HG03159 (cell line): ENCODE results near the gene SUFU.

Experiments used
- ATAC-seq: cut with Tn5 transposase; IDR thresholded peaks from one replicate; pipeline ENCODE4 v1.9.1; 2021; ENCODE audit warnings: mild to moderate bottlenecking, moderate library complexity; ENCODE audit not compliant: unreplicated experiment

The SUFU gene

GRCh38 chr10:102546606-102547320 is 43.0 kb downstream of the SUFU start:
- no peak for ATAC-seq

DNA sequence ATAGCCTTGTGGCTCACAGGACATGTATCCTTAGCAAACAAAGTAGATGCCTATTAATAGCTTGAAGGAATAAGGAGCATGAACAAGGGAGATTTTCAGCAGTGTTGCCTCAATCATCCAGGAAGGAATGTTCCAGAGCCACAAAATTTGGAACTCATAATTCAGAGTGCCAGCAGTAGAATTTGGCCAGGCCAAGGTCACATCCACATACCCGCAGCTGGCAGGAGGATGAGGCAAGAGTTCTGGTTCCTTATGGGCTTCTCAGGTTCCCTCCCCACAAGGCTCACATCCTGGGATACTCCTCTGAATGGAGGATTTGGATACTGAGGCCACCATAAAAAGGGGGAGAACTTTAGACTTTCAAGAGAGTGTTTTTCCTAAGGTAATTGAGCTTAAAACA is 45.8 kb downstream of the SUFU start:
- no peak for ATAC-seq

DNA sequence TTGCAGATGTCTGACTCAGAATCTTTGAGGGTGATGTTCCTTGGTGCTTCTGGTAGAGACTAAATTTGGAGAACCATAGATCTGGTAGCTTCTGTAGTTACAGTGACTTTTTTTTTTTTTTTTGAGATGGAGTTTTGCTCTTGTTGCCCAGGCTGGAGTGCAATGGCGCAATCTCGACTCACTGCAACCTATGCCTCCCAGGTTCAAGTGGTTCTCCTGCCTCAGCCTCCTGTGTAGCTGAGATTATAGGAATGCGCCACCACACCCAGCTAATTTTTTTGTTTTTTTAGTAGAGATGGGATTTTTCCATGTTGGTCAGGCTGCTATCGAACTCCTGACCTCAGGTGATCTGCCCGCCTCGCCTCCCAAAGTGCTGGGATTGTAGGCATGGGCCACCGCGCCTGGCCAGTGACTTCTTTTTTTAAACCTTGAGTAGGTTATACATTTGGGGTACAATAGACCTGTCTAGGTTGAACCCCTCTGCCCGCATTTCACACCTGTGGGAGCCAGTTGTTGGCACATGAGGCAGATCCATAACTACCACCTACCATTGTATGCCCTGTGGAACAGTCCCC is 47.0 kb downstream of the SUFU start:
- no peak for ATAC-seq

DNA sequence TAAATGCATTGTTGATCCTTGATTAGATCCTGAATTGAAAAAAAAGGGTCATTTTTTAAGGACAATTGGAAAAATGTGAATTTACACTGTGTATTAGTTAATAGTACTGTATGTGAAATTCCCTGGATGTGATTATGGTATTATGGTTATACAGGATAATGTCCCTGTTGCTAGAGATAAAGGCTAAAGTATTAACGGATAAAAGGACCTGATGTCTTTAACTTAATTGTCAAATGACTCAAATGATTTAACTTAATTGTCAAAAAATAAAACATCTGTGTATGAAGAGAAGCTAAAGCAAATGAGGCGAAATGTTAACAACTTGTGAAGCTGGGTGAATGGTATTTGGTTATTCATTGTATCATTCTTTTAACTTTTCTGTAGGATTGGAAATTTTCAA is 48.8 kb downstream of the SUFU start:
- ATAC-seq, result no peak

DNA sequence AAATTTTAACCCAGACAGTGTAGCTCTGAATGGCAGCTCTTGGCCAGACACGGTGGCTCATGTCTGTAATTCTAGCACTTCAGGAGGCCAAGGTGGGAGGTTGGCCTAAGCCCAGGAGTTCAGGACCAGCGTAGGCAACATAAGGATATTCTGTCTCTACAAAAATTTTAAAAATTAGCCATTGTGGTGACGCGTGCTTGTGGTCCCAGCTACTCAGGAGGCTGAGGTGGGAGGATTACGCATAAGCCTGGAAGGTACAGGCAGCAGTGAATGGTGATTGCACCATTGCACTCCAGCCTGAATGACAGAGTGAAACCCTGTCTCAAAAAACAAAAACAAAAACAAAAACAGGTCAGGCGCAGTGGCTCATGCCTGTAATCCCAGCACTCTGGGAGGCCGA is 50.0 kb downstream of the SUFU start:
- no peak for ATAC-seq

DNA sequence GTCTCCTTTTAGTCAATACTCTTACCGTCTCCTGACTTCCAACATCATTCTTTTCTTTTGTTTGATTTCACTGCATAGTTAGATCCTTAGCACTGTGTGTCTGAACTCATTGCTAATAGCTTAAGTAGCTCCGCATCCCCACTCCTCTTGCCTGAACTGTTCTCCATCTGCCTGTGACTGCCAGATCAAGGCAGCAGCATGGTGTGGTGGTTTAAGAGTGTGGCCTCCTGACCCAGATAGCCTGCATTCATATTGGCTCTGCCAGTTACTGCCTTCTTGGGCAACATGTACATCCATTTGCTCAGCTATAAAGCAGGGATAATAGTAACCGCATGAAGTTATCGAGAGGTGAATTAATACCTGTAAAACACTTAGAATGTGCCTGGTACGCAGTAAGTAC is 50.8 kb downstream of the SUFU start:
- ATAC-seq, result no peak

DNA sequence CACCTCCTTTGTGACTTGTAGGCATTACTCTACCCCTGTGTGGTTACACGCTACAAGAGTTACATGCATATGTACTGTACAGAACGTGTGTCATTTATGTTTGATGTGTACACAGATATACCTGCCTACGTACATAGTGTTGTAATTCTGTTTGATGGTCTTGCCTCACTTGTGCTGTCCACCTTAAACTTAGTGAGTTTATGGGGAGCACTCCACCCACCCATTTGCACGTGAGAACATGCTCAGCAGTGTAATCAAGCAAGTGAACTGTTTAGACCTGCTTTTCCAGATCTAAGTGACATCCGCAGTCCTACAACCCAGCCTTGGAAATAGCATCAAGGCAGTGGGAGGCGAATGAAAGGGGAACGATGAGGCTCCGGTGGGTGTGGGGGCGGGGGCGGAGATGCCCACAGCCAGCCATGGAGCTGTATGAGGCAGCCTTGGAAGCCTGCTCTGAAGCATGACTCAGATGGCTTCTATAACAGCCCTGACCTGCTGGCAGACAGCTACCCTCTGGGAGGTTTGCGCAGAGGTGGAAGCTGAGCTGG is 52.1 kb downstream of the SUFU start:
- ATAC-seq, result no peak

- ATAC-seq, result no peak
Observed at GRCh38 chr10:102557569-102557968, 53.8 kb downstream of the SUFU start.

- ATAC-seq, result no peak
Observed at GRCh38 chr10:102559764-102560163, 56.0 kb downstream of the SUFU start.

DNA sequence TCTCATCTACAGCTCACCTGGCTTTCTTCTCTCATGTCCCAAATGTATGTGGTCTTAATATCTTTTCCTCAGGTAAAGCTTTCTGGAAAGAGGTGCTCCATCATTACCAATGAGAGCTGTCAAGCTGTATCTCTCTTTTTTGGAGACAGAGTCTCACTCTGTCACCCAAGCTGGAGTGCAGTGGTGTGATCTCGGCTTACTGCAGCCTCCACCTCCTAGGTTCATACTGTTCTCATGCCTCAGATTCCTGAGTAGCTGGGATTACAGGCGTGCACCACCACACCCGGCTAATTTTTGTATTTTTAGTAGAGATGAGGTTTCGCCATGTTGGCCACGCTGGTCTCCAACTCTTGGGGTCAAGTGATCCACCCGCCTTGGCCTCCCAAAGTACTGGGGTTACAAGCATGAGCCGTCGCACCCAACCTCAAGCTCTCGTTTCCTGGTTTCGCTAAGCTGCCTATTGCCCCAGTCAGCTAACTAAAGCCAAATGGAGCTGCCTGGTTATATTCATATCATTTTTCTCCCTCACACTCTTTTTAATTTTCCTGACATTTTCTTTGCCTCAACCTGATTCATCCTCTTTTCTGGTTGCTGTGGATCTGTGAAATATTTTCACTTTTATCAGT is 60.5 kb downstream of the SUFU start:
- ATAC-seq, result no peak

- no peak for ATAC-seq
Observed at GRCh38 chr10:102565793-102566192, 62.0 kb downstream of the SUFU start.

GRCh38 chr10:102578782-102579181 is 75.0 kb downstream of the SUFU start:
- ATAC-seq, result no peak

DNA sequence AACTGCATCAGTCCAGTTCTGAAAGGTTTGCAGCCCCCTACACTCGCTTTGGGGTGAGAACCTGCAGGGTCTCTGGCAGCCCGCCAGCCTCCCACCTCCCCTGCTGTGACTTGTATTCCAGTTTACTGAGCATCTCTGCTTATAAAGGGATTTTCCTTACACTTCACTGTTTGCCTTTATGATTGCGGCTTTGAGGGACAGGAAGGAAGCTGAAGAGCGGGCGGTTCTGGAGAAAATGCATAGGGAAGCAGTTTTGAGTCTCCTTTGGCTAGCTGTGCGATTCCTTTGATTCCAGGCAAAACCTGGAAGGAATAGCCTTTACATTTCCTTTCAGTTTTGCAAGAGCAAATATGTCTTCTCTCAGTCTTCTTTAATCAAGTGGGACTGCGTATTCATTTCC is 75.6 kb downstream of the SUFU start:
- no peak for ATAC-seq

- no peak for ATAC-seq
Observed at GRCh38 chr10:102580230-102580629, 76.5 kb downstream of the SUFU start.

DNA sequence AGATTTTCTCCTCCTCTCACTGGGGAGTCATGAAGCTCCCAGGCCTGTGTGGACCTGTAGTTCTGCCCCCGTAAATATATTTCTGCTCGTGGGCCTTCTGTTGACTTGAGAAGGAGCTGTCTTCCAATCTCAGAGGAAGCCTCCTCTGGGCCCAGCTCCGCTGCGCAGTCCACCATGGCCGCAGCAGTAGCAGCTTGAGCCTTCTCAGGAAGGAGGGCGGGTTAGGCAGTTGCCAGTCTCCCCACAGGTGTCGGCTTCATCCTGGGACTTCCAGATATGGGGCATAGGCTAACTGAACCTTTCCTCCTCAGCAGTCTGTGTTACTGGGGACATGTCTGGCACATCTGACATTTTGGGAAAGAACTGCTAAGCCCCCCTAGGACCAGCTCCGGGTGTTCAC is 77.6 kb downstream of the SUFU start:
- no peak for ATAC-seq

DNA sequence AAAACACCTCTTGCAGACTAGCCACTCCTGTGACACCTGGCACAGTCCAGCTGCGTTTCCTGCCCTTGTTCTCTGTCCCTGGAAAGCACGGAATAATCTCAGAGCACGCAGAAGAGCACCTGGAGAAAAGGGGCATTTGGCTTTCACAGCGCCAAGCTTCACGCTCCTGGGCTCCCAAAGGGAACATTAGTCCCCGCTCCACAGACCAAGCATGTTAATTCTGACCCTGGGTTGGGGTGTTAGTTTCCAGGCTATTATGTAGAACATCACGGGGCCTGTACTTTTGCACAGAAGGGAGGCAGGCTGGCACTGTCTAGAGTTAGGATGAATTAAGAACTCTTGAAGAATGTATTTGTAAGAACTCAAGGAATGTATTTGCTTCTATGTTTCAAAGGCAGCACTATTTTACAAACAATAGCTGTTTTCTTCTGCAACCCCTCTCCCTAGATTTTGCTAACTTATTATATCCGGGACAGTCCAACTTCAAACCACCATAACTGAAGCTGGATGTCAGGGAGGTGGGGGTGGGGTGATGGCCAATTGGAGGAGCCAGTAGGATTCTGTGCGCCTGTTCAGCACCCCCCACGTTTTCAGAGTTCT is 78.3 kb downstream of the SUFU start:
- no peak for ATAC-seq

DNA sequence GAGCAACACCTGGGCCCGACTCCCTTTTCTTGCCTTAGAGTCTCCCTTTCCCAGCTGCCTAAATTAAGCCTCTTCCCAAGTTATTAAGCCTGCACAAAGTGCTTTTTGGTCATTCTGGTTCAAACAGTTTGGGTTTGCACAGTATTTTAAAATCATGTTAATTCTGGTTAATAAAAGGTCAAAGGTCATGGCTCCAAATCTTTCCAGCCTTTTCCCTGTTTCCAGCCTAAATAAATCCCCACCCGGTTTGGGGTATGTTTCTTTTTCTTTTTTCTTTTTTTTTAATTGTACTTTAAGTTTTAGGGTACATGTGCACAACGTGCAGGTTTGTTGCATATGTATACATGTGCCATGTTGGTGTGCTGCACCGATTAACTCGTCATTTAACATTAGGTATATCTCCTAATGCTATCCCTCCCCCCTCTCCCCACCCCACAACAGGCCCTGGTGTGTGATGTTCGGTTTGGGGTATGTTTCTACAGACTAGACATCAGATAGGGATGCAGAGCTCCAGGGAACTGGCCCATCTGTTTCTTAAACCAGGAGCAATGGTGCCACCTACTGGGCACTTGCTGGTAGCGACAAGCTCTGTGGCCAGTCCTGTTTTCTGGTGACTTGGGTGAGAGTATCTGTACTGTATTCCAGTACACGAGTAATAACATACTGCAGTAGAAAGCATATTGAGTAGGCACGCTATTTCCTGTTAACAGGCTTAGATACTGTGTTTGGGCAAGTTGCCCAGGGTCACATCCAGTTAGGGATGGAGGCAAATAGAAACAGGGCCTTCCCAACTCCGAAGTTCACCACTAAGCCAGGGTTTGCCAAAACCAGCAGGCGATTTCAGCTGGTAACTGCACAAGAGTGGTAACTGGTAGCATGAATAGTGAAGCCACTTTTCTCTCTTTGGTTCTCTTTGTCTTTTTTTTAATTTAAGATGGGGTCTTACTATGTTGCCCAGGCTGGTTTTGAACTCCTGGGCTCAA is 80.0 kb downstream of the SUFU start:
- ATAC-seq, result peak; percentile 76

DNA sequence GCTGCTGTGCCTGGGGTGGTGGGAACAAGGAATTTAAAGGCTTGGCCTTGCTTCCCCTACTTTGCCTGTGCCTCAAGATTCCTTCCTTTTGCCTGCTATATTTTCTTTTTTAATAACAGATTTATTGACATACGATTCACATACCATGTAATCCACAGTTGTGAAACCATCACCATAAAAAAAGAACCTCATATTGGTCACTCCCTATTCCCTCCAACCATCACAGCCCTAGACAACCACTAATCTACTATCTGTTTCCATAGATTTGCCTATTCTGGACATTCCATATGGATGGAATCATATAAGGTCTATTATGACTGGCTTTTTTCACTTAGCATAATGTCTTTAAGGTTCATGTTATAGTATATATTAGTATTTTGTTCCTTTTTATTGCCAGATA is 81.3 kb downstream of the SUFU start:
- ATAC-seq, result no peak

- no peak for ATAC-seq
Observed at GRCh38 chr10:102586858-102587257, 83.1 kb downstream of the SUFU start.

DNA sequence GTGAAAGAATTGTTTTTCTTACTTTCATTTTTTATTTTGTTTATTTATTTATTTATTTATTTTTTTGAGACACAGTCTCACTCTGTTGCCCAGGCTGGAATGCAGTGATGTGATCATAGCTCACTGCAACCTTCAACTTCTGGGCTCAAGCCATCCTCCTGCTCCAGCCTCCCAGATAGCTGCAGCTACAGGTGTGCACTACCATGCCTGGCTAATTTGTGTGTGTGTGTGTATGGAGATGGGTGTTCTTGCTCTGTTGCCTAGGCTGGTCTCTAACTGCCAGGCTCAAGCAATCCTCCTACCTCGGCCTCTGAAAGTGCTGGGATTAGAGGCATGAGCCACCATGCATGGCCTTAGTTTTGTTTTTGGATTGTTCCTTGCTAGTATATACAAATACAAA is 85.1 kb downstream of the SUFU start:
- no peak for ATAC-seq
